Measurements from ENCODE around the gene CCDC90B.

DNA sequence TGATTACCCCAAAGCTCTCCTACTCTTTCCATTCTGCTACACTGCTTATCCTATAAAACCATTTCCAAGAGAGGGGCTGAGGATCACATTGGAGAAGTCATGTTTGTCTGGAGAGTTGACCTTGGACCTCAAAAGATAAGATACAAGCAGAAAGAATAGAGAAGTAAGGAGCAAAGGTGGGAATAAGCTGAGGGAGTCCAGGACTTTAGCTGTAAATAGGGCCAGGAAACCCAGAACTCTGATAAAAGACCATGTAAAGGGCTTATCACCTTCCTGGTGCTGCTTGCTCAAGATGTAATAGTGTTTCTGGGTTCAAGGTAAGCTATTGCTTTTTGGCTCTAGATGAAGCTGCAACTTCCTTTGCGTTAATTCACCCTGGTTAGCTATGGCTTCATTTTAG lies 32.8 kb upstream of the CCDC90B start:
- no peak for TF ChIP-seq CTCF (IDR thresholded peaks at IDR 0.05 in 2 of 3, conservative IDR thresholded peaks at IDR 0.05 in 1 of 3; ENCODE audit: control insufficient read depth in 2 of 3, extremely low read depth in 1 of 3, insufficient read depth in 1 of 3, low read depth in 3 of 3, low read length in 3 of 3)
- TF ChIP-seq REST (IDR thresholded peaks at IDR 0.05; ENCODE audit: low read depth, low read length): no peak
